GM23248 (cell line): ENCODE results near the gene RNF186. TPM values are rescaled to one million over a fixed set of nuclear protein-coding genes. Genes with fewer than 3 reads are reported as not detected.

ENCODE experiments used
- DNase-seq: peaks from one replicate; pipeline ENCODE4 v3.0.0-alpha.2; 2015
- H2AFZ ChIP-seq: fragments of 200-600 bp; sonication (generic); 2 replicates; pipeline ENCODE4 v1.6.1; 2016; ENCODE audit warnings: antibody characterized with exemption
- H3F3A ChIP-seq: fragments of 200-600 bp; sonication (generic); 2 replicates; pipeline ENCODE4 v1.6.1; 2016; ENCODE audit warnings: mild to moderate bottlenecking, antibody characterized with exemption, mixed run types; ENCODE audit not compliant: insufficient read depth
- H3K27ac ChIP-seq: fragments of 200-600 bp; sonication (generic); 2 replicates; pipeline ENCODE4 v1.5.1; 2016; ENCODE audit warnings: mild to moderate bottlenecking
- H3K27me3 ChIP-seq: fragments of 200-600 bp; sonication (generic); replicated peaks from 2 replicates; pipeline ENCODE4 v1.6.1; 2016; ENCODE audit warnings: mild to moderate bottlenecking; ENCODE audit not compliant: insufficient read depth
- H3K36me3 ChIP-seq: fragments of 200-600 bp; sonication (generic); 2 replicates; pipeline ENCODE4 v1.6.1; 2016; ENCODE audit warnings: low read depth, mild to moderate bottlenecking
- H3K4me1 ChIP-seq: fragments of 200-600 bp; sonication (generic); 2 replicates; pipeline ENCODE4 v1.6.1; 2016; ENCODE audit warnings: mild to moderate bottlenecking; ENCODE audit not compliant: insufficient read depth
- H3K4me2 ChIP-seq: fragments of 200-600 bp; sonication (generic); one replicate; pipeline ENCODE4 v1.6.1; 2016; ENCODE audit warnings: mild to moderate bottlenecking; ENCODE audit not compliant: unreplicated experiment
- H3K4me3 ChIP-seq: fragments of 200-600 bp; sonication (generic); 2 replicates; pipeline ENCODE4 v1.5.1; 2016; ENCODE audit warnings: mild to moderate bottlenecking
- H3K79me2 ChIP-seq: fragments of 200-600 bp; sonication (generic); 2 replicates; pipeline ENCODE4 v1.6.1; 2016; ENCODE audit warnings: mild to moderate bottlenecking; ENCODE audit not compliant: insufficient read depth
- H3K9ac ChIP-seq: fragments of 200-600 bp; sonication (generic); 2 replicates; pipeline ENCODE4 v1.6.1; 2016; ENCODE audit warnings: mild to moderate bottlenecking
- H3K9me2 ChIP-seq: fragments of 200-600 bp; sonication (generic); 2 replicates; pipeline ENCODE4 v1.6.1; 2016; ENCODE audit warnings: mixed run types, mild to moderate bottlenecking, moderate library complexity; ENCODE audit not compliant: insufficient read depth
- H3K9me3 ChIP-seq: fragments of 200-600 bp; sonication (generic); one replicate; pipeline ENCODE4 v1.6.1; 2017; ENCODE audit warnings: low read depth
- H4K20me1 ChIP-seq: fragments of 200-600 bp; sonication (generic); 2 replicates; pipeline ENCODE4 v1.6.0; 2016; ENCODE audit not compliant: insufficient read depth
- EZH2 ChIP-seq: fragments of 200-600 bp; sonication (generic); IDR thresholded peaks from 2 replicates; pipeline ENCODE4 v1.6.1; 2018; ENCODE audit warnings: antibody characterized with exemption, mild to moderate bottlenecking; ENCODE audit not compliant: insufficient read depth, poor library complexity, severe bottlenecking
- EZH2phosphoT487 ChIP-seq: fragments of 200-600 bp; sonication (generic); IDR thresholded peaks from 2 replicates; pipeline ENCODE4 v1.6.1; 2018; ENCODE audit warnings: antibody characterized with exemption, moderate library complexity, mild to moderate bottlenecking, low read depth; ENCODE audit not compliant: insufficient read depth
- WGBS, 2 experiments: methylation state at CpG; one replicate each; pipeline ENCODE4 v1.1.6; 2015 to 2017; ENCODE audit warnings: low lambda C conversion rate in 2 of 2, low coverage in 1 of 2; ENCODE audit errors: missing lambda C conversion rate in 2 of 2; 5-methylcytosine and 5-hydroxymethylcytosine counted together
- in situ Hi-C: fragments of 300-500 bp; cut with MboI; formaldehyde crosslinking; loops from 2 replicates; pipeline ENCODE4 v1.15.0; 2020
- polyA plus RNA-seq: library from polyadenylated mRNA; unstranded; fragments of >200 nt; fragmentation: Nextera tagmentation; extraction: Ambion mirVana; gene quantifications from 2 replicates; pipeline ENCODE4 v1.2.1, GENCODE V29; 2016
- total RNA-seq: library from RNA; depleted of rRNA; stranded (reverse); fragments of >200 nt; shearing (Covaris generic); gene quantifications from 2 replicates; pipeline ENCODE4 v1.2.3, GENCODE V29; 2014

The RNF186 gene
- total and polyA plus RNA-seq, 2 experiments from 2014 or later: not detected

DNA sequence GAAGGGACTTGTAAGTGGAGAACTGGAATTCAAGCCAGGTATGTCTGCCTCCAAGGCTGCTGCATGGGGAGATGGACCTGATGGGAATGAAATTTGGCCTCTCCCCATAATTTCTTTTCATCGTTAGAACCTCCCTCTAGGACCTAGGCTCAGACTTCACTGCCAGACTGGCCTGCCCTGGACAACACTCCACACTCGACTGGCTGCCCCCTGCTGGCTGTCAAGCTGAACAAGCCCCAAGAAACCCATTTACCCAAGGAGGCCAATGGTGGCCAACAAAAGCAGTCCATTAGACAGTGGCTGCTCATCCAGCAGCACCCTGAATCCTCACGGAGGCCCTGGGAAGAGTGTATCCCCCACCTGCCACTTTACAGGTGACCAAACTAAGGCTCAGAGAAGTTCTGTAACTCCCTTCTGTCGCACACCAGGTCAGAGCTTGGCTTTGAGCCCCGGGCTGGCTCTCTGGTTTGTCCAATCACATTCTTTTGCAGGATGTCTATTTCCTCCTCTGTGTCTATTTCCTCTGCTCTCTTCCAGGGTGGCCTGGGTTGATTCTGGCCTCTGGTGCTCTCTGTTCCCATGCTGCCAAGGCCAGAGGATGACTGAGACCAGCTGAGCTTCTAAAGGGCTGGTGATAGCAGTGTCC lies 3.8 kb downstream of the RNF186 start:
- Histone ChIP-seq H3K9ac (no peak overlapping the region), H2AFZ (no peak overlapping the region), H4K20me1 (no peaks in the 10 kb centered on the region), H3K79me2 (no peaks in the 10 kb centered on the region), H3F3A (no peaks in the 10 kb centered on the region), H3K36me3 (no peaks in the 10 kb centered on the region), H3K27me3 (no peaks in the 10 kb centered on the region), H3K27ac (no peak overlapping the region), H3K4me2 (no peak overlapping the region), H3K4me3 (no peak overlapping the region), H3K9me2 (no peaks in the 10 kb centered on the region), H3K4me1 (no peaks in the 10 kb centered on the region), H3K9me3 (no peaks in the 10 kb centered on the region)
- in situ Hi-C loops: no loop called here
- WGBS, 2 experiments: 42 to 52% methylated on average over 5 of the region's 5 CpGs
- peak; percentile 68 for DNase-seq
- no peak for TF ChIP-seq EZH2
- no peak for TF ChIP-seq EZH2phosphoT487

DNA sequence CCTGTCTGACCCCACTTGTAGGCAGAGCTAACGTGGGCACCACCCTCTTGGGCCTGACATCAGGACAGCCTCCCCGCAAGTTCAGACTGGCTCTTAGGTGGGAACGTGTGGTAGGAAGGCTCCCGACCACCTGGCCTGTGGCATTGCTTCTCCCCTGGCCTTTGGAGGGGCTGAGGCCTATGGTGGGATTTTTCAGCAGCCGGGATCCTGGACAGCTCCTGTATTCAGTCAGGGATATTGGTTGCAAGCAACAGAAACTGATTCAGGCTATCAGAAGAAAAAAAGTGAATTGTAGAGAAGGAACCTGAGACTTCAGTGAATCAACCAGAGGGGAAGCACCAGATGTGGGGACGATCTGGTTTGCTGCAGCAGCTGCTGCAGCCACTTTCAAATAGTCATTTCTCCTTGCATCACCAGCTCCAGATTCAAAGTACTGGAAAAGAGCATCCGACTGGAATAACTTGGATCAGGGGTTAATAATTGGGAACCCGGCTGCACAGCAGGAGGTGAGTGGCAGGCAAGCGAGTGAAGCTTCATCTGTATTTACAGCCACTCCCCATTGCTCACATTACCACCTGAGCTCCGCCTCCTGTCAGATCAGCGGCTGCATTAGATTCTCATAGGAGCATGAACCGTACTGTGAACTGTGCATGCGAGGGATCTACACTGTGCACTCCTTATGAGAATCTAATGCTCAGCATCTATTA lies 5.9 kb downstream of the RNF186 start:
- no peaks in the 10 kb centered on the region for H3K36me3 ChIP-seq
- TF ChIP-seq EZH2: no peak
- TF ChIP-seq EZH2phosphoT487: no peak
- no peaks in the 10 kb centered on the region for H3K79me2 ChIP-seq
- no peak overlapping the region for H3K27ac ChIP-seq
- H2AFZ ChIP-seq: no peak overlapping the region
- H3K27me3 ChIP-seq: no peaks in the 10 kb centered on the region
- no peak overlapping the region for H3K4me3 ChIP-seq
- no peaks in the 10 kb centered on the region for H3K9me3 ChIP-seq
- no peaks in the 10 kb centered on the region for H3K9me2 ChIP-seq
- in situ Hi-C loops: no loop called here
- H3K4me1 ChIP-seq: no peaks in the 10 kb centered on the region
- H3K4me2 ChIP-seq: no peak overlapping the region
- H3F3A ChIP-seq: no peaks in the 10 kb centered on the region; the same call in 1 of the 2 replicates
- no peak for DNase-seq
- no peak overlapping the region for H3K9ac ChIP-seq
- no peaks in the 10 kb centered on the region for H4K20me1 ChIP-seq
- WGBS, 2 experiments: 58 to 66% methylated on average over 13 of the region's 13 CpGs

GRCh38 chr1:19808351-19808750 lies 6.7 kb downstream of the RNF186 start:
- TF ChIP-seq EZH2phosphoT487 (no peak), EZH2 (no peak)
- H3K4me1 ChIP-seq: no peaks in the 10 kb centered on the region
- H3K79me2 ChIP-seq: no peaks in the 10 kb centered on the region
- no peaks in the 10 kb centered on the region for H4K20me1 ChIP-seq
- no peak overlapping the region for H3K4me2 ChIP-seq
- no peaks in the 10 kb centered on the region for H3K9me3 ChIP-seq
- H3K27ac ChIP-seq: no peak overlapping the region
- H3K36me3 ChIP-seq: no peaks in the 10 kb centered on the region
- no peak overlapping the region for H2AFZ ChIP-seq
- no peaks in the 10 kb centered on the region for H3K9me2 ChIP-seq
- no peak overlapping the region for H3K9ac ChIP-seq
- in situ Hi-C loops: no loop called here
- no peak for DNase-seq
- H3F3A ChIP-seq: no peaks in the 10 kb centered on the region; the same call in 1 of the 2 replicates
- H3K27me3 ChIP-seq: no peaks in the 10 kb centered on the region
- WGBS, 2 experiments: 80 to 81% methylated on average over 7 of the region's 7 CpGs
- H3K4me3 ChIP-seq: no peak overlapping the region

GRCh38 chr1:19804831-19805251 lies 10.2 kb downstream of the RNF186 start:
- H3K9me2 ChIP-seq: no peaks in the 10 kb centered on the region
- no peak overlapping the region for H3K27ac ChIP-seq
- in situ Hi-C loops: no loop called here
- peaks cover 6% of the 10 kb centered on the region for H3F3A ChIP-seq
- no peak for DNase-seq
- H3K79me2 ChIP-seq: no peaks in the 10 kb centered on the region
- H2AFZ ChIP-seq: no peak overlapping the region
- peaks cover 7% of the 10 kb centered on the region for H3K4me1 ChIP-seq
- WGBS, 2 experiments: 78 to 86% methylated on average over 6 of the region's 6 CpGs
- H3K36me3 ChIP-seq: no peaks in the 10 kb centered on the region
- no peak overlapping the region for H3K9ac ChIP-seq
- no peak overlapping the region for H3K4me3 ChIP-seq
- no peak overlapping the region for H3K4me2 ChIP-seq
- TF ChIP-seq EZH2 (no peak), EZH2phosphoT487 (no peak)
- no peaks in the 10 kb centered on the region for H3K9me3 ChIP-seq
- H3K27me3 ChIP-seq: no peaks in the 10 kb centered on the region
- no peaks in the 10 kb centered on the region for H4K20me1 ChIP-seq
